Measurements from ENCODE around the gene CIITA. TPM values are rescaled to one million over a fixed set of nuclear protein-coding genes. Genes with fewer than 3 reads are reported as not detected.

Gene CIITA
- total and polyA plus RNA-seq, 10 of the 15 experiments (the other 5 are each of a cell fraction or from before 2014, with no cell fraction given) = 11.5 to 145 (median 49.7) TPM

DNA sequence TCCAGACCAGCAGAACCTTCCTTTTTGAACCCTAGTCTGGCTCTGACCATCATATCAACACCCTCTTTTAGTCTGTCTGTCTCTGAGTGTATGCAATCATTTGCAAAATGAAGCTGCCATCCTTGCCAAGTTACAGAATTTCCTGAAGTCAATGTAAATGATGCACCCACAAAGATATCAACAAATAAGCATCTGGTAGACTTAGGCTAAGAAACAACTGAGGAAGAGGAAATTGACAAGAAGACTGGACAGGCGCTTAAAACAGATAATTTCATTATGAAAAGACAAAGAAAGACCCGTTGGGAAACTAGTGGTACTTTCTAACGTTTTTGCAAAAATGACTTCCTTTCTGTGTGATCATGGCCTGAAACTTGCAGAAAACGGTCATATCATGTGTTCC is 24.7 kb upstream of the CIITA start:
- Histone ChIP-seq H3K9ac (ENCODE audit: control insufficient read depth, insufficient read depth, low read length) (no peak overlapping the region), H3K4me1 (ENCODE audit: control insufficient read depth, insufficient read depth, low read length) (peaks cover 9% of the 10 kb centered on the region; the same call in 1 of the 2 replicates), H4K20me1 (ENCODE audit: control insufficient read depth, insufficient read depth) (no peaks in the 10 kb centered on the region), H3K9me3 (replicated peaks; ENCODE audit: control insufficient read depth, insufficient read depth, low read length) (no peaks in the 10 kb centered on the region), H3K4me3 (no peak overlapping the region), H3K79me2 (ENCODE audit: control insufficient read depth, insufficient read depth, low read length) (no peaks in the 10 kb centered on the region), H3K4me2 (ENCODE audit: control insufficient read depth, insufficient read depth) (peak overlapping the region; percentile 7; the same call in 1 of the 2 replicates), H2AFZ (ENCODE audit: control insufficient read depth, low read depth, low read length) (peak overlapping the region; percentile 31), H3K36me3 (ENCODE audit: control insufficient read depth in 2 of 2, insufficient read depth in 2 of 2, low read length in 1 of 2) (no peaks in the 10 kb centered on the region), H3K27me3 (replicated peaks in 1 of 2; ENCODE audit: control insufficient read depth in 2 of 2, insufficient read depth in 2 of 2, low read length in 1 of 2) (no peaks in the 10 kb centered on the region), H3K27ac (ENCODE audit: control insufficient read depth, insufficient read depth) (peak overlapping the region; percentile 6; the same call in 1 of the 2 replicates)
- SMC1A ChIA-PET (ENCODE audit: uncharacterized antibody, unreplicated experiment) = interaction anchor here (0.9 to 2.8 kb wide), 10 partner anchors 11 to 43 kb away, joined by 3 to 12 read pairs (median 4); no protein-coding TSS in a partner anchor
- ATAC-seq (peak; percentile 14; the same call in 1 of the 3 replicates), FAIRE-seq (no peak), DNase-seq (ENCODE audit: low read depth, low spot score) (no peak)
- POLR2A ChIA-PET = interaction anchor here (0.6 to 1.7 kb wide), 4 partner anchors 15 to 71 kb away, joined by 3 to 6 read pairs (median 3); no protein-coding TSS in a partner anchor
- RAD21 ChIA-PET (ENCODE audit: unreplicated experiment) = interaction anchor here (0.6 to 1.6 kb wide), 5 partner anchors 10 to 113 kb away, joined by 3 to 6 read pairs (median 3); no protein-coding TSS in a partner anchor
- WGBS (ENCODE audit: insufficient coverage, insufficient replicate concordance, low lambda C conversion rate, missing lambda C conversion rate) = 10% methylated on average over 4 of the region's 4 CpGs
- CTCF ChIA-PET = interaction anchor here (0.7 to 2.7 kb wide), 5 partner anchors 10 to 60 kb away, joined by 3 to 11 read pairs (median 4); no protein-coding TSS in a partner anchor
- BruUV-seq (replicated peaks) = no TSS peak
- in situ Hi-C loops (cut with MboI) (no loop called here), intact Hi-C loops (cut with micrococcal nuclease; ENCODE audit: unreplicated experiment) (no loop called here)
- no peak for TF ChIP-seq MEF2A (IDR thresholded peaks at IDR 0.05; ENCODE audit: insufficient read depth, low read depth, low read length)
- no peak for TF ChIP-seq SMAD5 (IDR thresholded peaks at IDR 0.05; ENCODE audit: low read depth)
- TF ChIP-seq ZNF687 (IDR thresholded peaks at IDR 0.05) = 0 out of 2 replicates have a peak, but pooled peaks have one; percentile 27
- 0 out of 4 replicates have a peak, but pooled peaks of 1 of the 2 experiments have one; percentile 34 for TF ChIP-seq ETV6 (conservative IDR thresholded peaks at IDR 0.05 in 1 of 2, IDR thresholded peaks at IDR 0.05 in 1 of 2; ENCODE audit: borderline replicate concordance in 1 of 2, low read depth in 1 of 2)
- TF ChIP-seq MTA3 (IDR thresholded peaks at IDR 0.05; ENCODE audit: borderline replicate concordance, low read length) = no peak
- no peak for TF ChIP-seq RFX5 (IDR thresholded peaks at IDR 0.05; ENCODE audit: low read depth, low read length)
